ENCODE data around the gene NLRP9.

NLRP9 gene

DNA sequence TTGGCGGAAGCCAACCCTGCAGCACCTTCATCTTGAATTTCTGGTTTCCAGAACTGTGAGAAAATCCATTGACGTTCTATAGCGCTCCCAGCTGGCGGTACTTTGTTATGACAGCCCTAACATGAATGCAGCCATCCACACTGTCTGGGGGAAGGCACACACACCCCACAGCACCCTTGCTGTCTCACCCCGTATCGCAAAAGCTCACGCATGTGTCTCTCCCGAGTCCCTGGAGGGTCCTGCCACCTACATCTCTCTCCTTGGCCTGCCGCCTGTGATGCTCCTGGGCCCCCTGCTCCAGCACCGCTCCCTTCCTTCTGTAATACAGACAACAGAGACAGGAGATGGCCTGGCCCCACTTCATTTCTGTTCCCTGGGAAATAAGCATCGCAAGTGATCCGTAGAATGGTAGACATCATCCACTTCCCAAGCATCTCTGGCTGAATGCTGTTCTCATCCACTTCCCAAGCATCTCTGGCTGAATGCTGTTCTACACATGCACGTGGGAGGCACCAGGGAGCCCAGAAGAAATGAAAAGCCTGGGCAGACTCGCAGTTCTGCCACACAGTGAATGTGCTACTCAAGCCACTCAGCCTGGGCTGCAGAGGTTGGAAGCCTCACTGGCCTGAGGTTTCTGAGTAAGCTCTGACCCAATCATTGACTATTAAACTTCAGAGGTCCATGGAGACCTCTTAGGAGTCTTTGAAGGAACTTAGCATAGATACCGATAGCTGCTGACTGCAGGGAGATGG, 33.5 kb downstream of the NLRP9 start:
- peak in 4 of 58 donors; percentile 10 to 32 (median 18) for DNase-seq

GRCh38 chr19:55703790-55704215, 34.4 kb downstream of the NLRP9 start:
- peak in 18 of 58 donors; percentile 2 to 47 (median 13) for DNase-seq

GRCh38 chr19:55702131-55702627, 36.0 kb downstream of the NLRP9 start:
- no peak for DNase-seq

- no peak for DNase-seq
Measured at GRCh38 chr19:55700813-55701212, 37.4 kb downstream of the NLRP9 start.

GRCh38 chr19:55699221-55699620, 39.0 kb downstream of the NLRP9 start:
- peak in 3 of 58 donors; percentile 12 to 25 (median 16) for DNase-seq

- no peak for DNase-seq
Measured at GRCh38 chr19:55698256-55698655, 39.9 kb downstream of the NLRP9 start.

- no peak for DNase-seq
Measured at GRCh38 chr19:55697698-55698097, 40.5 kb downstream of the NLRP9 start.

- DNase-seq = no peak
Measured at GRCh38 chr19:55697069-55697440, 41.1 kb downstream of the NLRP9 start.

- no peak for DNase-seq
Measured at GRCh38 chr19:55696301-55697068, 41.7 kb downstream of the NLRP9 start.

DNA sequence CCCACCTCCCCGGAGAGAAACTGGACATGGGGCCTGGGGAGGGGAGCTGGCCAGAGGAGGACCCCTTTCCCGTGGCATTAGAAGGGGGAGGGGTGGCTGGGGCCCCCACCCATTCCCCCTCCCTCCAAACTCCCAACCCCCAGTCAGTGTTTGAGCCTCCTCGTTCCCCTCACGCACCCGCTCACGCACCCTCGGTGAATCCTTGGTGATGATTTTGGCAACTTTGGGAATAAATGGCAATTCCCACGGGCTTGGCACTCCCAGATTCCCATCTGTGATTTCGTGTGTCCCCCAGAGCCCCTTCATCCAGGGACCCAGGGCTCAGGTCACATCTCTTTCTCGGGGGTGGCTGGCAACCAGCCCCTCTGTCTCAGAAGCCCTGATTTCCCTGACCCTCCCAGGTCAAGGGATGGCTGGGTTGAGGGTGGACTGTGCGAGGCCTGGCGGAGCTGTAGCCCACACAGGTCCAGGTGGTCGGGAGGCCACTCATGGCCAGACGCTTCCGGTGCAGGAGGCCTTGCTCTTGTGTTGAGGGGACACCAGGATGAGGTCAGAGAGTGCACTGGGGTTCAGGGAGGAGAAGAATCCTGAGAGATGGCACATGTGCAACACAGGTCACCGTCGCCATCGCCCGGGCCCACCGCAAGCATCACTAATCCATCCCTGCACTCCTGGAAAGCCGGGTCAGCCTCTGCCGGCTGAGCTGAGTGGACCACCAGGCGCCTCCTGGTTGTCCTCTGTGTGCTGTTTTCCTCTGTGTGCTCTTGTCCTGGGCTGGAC, 42.5 kb downstream of the NLRP9 start:
- no peak for DNase-seq

GRCh38 chr19:55694656-55695491, 43.3 kb downstream of the NLRP9 start:
- DNase-seq = no peak

- no peak for DNase-seq
Measured at GRCh38 chr19:55694241-55694655, 44.0 kb downstream of the NLRP9 start.

DNA sequence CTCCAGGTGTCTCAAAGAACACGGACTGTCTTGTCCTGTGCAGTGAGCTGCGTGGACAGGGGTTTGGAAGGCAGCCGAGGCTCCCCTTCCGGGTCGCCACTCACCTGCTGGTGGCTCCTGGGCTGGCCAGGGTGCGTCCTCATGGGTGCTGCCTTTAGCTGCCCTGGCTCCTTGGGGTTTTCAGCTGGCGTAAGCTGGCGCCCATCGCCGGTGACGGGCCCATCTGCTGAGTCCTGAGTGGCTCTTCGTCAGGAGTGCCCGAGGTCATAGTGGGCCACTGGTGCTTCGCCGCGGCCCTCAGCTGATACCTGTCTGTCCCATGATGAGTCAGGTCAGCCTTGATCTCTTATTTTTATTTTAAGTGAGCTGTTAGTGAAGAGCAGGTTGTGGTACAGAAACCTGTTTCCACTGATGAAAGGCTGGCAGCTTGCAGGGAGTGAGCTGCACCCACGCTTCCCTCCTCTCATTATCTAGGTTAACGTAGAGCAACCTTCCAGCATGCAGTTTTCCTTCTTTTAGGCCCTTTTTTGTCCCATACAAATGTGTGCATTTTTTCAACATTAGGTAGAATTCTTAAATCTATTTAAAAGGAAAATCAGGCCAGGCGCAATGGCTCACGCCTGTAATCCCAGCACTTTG, 44.7 kb downstream of the NLRP9 start:
- peak in 1 of 58 donors; percentile 49 for DNase-seq

DNA sequence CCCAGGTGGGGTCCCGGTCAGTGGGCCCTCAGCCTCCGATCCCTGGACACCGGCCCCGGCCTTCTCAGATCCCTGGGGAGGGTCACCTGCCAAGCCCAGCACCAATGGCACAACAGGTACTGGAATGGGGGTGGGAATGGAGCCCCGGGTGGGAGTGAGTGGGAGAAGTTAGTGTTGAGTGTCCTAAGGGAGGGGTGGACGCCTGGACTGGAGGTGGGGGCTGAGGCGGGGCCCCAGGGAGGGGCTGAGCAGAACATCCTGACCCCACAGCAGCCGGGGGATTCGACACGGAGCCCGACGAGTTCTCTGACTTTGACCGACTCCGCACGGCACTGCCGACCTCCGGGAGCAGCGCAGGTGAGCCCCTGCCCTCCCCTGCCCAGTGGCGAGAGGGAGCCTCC, 45.5 kb downstream of the NLRP9 start:
- no peak for DNase-seq

- no peak for DNase-seq
Measured at GRCh38 chr19:55691561-55692481, 46.4 kb downstream of the NLRP9 start.

DNA sequence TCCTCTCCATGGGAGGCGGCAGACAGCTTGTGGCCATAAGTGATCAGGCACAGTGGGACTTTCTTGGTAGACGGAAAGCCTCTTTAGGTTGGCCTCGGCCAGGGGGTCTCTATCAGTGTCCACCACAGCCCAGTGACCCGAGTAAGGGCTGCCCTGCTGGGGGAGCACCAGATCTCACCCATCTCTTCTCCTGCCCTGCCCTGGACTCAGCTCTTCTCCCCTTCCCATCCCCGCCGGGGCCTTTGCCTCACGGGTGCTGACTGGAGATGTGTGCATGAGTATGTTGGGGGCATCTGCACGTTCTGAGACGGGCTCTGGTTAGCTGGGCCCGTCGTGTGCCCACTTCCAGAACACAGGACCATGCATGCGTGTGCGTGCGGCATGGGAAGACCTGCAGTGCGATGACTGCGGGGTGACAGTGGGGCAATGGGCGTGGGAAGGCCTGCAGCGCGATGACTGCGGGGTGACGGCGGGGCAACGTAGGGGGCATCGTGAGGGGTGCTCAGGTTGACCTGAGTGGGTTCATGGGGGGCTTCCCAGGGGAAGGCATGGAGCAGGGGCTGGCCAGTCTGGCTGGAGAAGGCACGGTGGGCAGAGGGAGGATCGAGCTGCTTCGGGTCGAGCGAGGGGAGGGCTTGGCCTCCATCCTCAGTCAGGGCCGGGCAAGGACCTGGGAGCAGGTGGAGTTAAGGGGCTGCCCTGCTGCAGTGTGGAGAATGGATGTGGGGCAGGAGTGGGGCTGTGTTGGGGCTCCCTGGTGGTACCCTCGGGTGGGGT, 47.2 kb downstream of the NLRP9 start:
- DNase-seq = no peak

DNA sequence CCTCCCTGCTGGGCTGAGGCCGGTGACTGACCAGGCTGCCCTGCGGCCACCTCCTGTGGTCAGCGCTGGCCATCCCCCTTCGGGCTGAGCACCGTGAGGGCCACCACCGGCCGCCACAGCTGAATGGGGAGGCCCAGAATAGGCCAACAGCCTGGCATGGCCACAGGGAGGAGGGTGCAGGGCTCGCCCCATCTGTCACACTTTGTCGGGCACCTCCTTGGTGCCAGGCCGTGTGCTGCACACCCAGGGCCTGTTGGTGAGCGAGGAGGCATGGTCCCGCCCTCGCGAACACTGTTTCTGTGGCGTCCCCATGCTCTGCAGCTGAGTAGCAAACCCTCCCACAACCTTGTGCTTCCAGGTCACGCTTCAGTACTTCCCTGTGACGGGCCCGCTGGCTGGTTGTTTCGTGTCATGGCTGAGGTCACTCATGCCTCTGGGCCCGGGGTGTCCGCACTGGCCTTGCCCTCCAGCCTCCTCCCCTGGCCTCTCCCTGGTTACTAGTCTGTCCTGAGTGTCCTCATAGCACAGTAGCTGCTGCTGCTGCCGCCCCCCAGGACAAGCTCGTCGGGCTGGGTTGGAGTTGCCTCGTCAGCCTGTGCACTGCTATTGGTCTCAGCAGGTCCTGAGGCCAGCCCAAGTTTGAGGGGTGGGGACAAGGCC, 48.0 kb downstream of the NLRP9 start:
- DNase-seq = no peak
